Adipocyte (in vitro differentiated cells): ENCODE results near the gene MLPH.

Experiments used
- DNase-seq: peaks from one replicate; pipeline ENCODE4 v3.0.0-alpha.2; 2015; ENCODE audit warnings: low read depth
- H3K27me3 ChIP-seq: replicated peaks from 2 replicates; pipeline ENCODE4 v1.7.0; 2013; ENCODE audit warnings: mild to moderate bottlenecking, low read length, moderate library complexity; ENCODE audit not compliant: control insufficient read depth, insufficient read depth
- H3K36me3 ChIP-seq: 2 replicates; pipeline ENCODE4 v1.7.0; 2013; ENCODE audit warnings: low read length, mild to moderate bottlenecking, moderate library complexity; ENCODE audit not compliant: control insufficient read depth, insufficient read depth, severe bottlenecking
- H3K4me1 ChIP-seq: 2 replicates; pipeline ENCODE4 v1.7.0; 2013; ENCODE audit warnings: mild to moderate bottlenecking, low read length, moderate library complexity; ENCODE audit not compliant: control insufficient read depth, insufficient read depth
- H3K4me3 ChIP-seq: 2 replicates; pipeline ENCODE4 v1.7.0; 2013; ENCODE audit warnings: mild to moderate bottlenecking, low read length, moderate library complexity
- H3K9ac ChIP-seq: 2 replicates; pipeline ENCODE4 v1.7.0; 2013; ENCODE audit warnings: mild to moderate bottlenecking, low read length, moderate library complexity
- H3K9me3 ChIP-seq: 2 replicates; pipeline ENCODE4 v1.7.0; 2013; ENCODE audit warnings: mild to moderate bottlenecking, low read length, moderate library complexity; ENCODE audit not compliant: control insufficient read depth

MLPH gene

GRCh38 chr2:237505188-237505939 is 18.3 kb downstream of the MLPH start:
- DNase-seq = no peak
- Histone ChIP-seq H3K4me1 (peaks cover 20% of the 10 kb centered on the region), H3K27me3 (no peaks in the 10 kb centered on the region), H3K4me3 (no peak overlapping the region), H3K36me3 (no peaks in the 10 kb centered on the region), H3K9me3 (no peaks in the 10 kb centered on the region), H3K9ac (no peak overlapping the region)

GRCh38 chr2:237507512-237507911 is 20.5 kb downstream of the MLPH start:
- H3K4me1 ChIP-seq = peaks cover 1% of the 10 kb centered on the region
- DNase-seq = no peak
- no peak overlapping the region for H3K9ac ChIP-seq

DNA sequence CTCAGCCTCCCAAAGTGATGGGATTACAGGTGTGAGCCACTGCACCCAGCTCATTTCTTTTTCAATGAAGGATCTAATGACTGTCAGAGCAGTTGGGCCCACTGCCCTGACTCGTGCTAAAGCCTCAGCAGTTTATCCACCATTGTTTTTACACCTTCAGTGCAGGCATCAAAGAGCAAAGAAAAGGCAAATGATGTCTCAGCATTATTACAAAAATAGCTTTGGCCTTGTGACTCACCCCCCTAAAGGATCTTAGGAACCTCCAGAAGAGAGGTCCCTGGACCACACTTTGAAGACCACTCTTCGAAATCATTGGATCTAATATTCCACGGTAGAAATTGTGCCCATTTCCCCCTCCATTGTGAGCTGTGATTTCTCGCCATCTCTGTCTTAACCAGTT is 21.3 kb downstream of the MLPH start:
- Histone ChIP-seq H3K36me3 (no peaks in the 10 kb centered on the region), H3K9me3 (no peaks in the 10 kb centered on the region), H3K4me3 (no peak overlapping the region), H3K4me1 (no peaks in the 10 kb centered on the region), H3K9ac (no peak overlapping the region), H3K27me3 (no peaks in the 10 kb centered on the region)
- no peak for DNase-seq

More at GRCh38 chr2:237507512-237507911, 20.5 kb downstream of the MLPH start:
- Histone ChIP-seq H3K27me3 (no peaks in the 10 kb centered on the region), H3K9me3 (no peaks in the 10 kb centered on the region), H3K36me3 (no peaks in the 10 kb centered on the region), H3K4me3 (no peak overlapping the region)

DNA sequence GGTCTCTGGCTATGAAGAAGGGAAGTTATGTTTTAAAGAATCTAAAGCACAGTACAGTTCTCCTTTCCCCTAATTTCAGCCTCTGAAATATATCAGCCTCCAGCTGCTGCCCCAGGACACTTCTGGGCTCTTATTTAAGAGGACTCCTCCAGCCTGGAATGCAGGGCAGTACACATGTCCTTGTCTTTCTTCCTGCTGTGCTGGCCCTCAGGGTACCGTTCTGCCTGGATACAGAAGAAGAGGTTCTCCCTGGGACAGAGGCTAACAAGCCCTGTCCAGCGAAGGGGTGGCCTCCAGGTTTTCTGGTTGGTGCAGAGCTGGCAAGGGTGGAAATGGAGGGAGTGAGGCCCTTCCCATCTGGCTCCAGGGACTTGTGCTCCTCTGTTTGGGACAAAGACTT is 22.1 kb downstream of the MLPH start:
- H3K27me3 ChIP-seq = no peaks in the 10 kb centered on the region
- no peak for DNase-seq
- H3K9ac ChIP-seq = no peak overlapping the region
- H3K36me3 ChIP-seq = no peaks in the 10 kb centered on the region
- H3K4me1 ChIP-seq = no peaks in the 10 kb centered on the region
- no peak overlapping the region for H3K4me3 ChIP-seq
- no peaks in the 10 kb centered on the region for H3K9me3 ChIP-seq

- no peaks in the 10 kb centered on the region for H3K36me3 ChIP-seq
- no peaks in the 10 kb centered on the region for H3K4me1 ChIP-seq
- H3K4me3 ChIP-seq = no peak overlapping the region
- DNase-seq = no peak
- no peaks in the 10 kb centered on the region for H3K27me3 ChIP-seq
- H3K9ac ChIP-seq = no peak overlapping the region
- H3K9me3 ChIP-seq = no peaks in the 10 kb centered on the region
These were observed 22.9 kb downstream of the MLPH start for GRCh38 chr2:237509905-237510304.

- Histone ChIP-seq H3K9ac (no peak overlapping the region), H3K27me3 (no peaks in the 10 kb centered on the region), H3K4me1 (no peaks in the 10 kb centered on the region), H3K9me3 (no peaks in the 10 kb centered on the region), H3K4me3 (no peak overlapping the region), H3K36me3 (no peaks in the 10 kb centered on the region)
- no peak for DNase-seq
These were observed 23.6 kb downstream of the MLPH start for GRCh38 chr2:237510502-237511217.

DNA sequence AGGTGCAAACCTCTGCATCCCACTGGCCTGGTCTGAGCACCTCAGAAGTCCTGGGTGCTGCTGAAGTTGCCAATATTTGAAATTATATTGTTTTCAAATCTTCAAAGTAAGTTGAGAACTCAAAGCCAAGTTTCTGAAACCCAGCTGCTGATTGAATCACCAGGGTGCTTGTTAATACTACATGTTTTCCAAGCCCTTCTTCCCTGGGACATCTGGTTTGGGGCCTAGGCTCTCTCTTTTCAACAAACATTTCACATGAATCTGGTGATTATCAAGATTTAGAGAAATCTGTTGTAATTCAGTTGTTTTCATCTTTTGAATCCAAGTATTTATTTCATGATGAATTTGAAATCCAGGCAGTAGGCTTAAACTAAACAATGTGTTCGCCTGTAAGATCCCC is 24.4 kb downstream of the MLPH start:
- DNase-seq = peak; percentile 73
- Histone ChIP-seq H3K9me3 (no peaks in the 10 kb centered on the region), H3K27me3 (no peaks in the 10 kb centered on the region), H3K36me3 (no peaks in the 10 kb centered on the region), H3K4me1 (no peaks in the 10 kb centered on the region), H3K4me3 (no peak overlapping the region), H3K9ac (peak overlapping the region; percentile 15)

DNA sequence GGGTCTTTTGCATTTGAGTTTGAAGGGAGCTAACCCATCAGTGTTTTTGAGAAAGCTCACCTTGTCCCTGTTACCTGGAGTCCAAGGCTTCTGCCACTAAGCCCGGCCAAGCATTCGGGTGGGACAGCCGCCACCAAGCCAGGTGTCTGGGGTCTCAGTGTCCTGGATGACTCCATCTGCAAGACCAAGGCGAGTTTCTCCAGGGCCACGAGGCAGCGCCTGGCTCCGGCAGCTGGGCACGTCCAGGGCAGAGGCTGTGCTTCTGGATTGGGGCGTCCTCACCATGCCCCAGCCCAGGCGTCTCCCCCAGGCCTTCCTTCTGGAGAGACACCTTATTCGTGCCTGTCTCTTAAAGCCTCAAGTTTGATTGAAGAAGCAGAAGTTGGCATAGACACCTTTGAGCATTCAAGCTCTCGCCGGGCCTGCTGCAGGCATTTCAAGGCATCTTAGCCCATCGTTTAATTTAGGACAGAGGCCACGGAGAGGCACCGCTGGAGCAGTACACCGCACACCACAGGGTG is 24.9 kb downstream of the MLPH start:
- no peaks in the 10 kb centered on the region for H3K4me1 ChIP-seq
- H3K9me3 ChIP-seq = no peaks in the 10 kb centered on the region
- no peaks in the 10 kb centered on the region for H3K36me3 ChIP-seq
- DNase-seq = no peak
- H3K4me3 ChIP-seq = no peak overlapping the region
- H3K27me3 ChIP-seq = no peaks in the 10 kb centered on the region
- peak overlapping the region; percentile 15 for H3K9ac ChIP-seq

DNA sequence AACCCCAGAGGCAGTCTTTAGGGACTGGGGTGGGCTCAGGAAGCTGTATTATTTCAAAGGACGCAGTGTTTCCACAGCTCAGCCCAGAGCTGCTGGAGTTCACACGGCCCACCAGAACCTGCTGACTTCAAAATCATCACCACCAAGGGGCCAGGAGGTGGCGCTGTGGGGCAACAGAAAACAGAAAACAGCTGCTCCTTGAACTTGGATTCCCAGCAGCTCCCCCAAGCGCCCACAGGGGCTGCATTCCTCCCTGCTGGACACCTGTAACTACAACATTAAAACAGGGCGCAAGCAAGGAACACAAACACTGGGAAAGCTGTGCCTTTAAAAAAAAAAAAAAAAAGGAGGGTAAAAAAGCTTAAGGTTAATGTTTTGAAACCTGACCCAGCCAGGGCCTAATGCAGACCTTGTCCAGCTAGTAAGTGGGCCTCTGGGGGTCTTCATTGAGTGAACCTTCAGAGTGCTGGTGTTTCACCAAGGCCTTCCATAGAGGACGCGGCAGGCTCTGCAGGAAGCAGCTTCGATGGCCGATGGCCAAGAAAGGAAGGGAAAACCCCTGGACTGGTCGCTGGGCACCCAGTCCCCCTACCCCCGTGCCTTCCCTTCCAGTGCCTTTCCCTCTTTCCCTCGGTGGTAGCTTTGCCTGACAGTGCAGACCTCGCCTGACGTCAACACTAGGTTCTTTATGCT is 25.9 kb downstream of the MLPH start:
- H3K36me3 ChIP-seq = no peaks in the 10 kb centered on the region
- peak overlapping the region; percentile 20 for H3K9ac ChIP-seq

DNA sequence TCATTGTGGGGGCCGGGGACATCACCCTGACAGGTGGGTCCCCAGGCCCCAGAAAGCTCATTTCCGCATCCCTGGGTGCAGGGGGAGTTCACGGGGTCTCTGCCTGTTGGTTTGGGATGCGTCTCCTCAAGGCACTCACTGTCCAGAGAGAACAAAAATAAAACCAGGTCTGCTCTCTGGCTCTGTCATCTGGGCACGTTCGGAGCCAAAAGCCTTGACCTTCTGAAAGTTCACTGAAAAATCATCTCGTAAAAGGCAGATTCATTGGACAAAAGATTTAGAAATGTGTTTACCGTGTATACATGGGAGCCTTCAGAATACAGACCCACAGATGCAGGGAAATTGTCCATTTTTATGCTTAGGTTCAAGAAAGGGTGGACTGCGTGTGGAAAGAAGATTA is 26.6 kb downstream of the MLPH start:
- Histone ChIP-seq H3K4me3 (no peak overlapping the region), H3K4me1 (no peaks in the 10 kb centered on the region), H3K27me3 (no peaks in the 10 kb centered on the region), H3K36me3 (no peaks in the 10 kb centered on the region), H3K9me3 (no peaks in the 10 kb centered on the region), H3K9ac (no peak overlapping the region)
- no peak for DNase-seq

More for the DNA sequence above, 25.9 kb downstream of the MLPH start:
- peak; percentile 92 for DNase-seq
- Histone ChIP-seq H3K4me3 (no peak overlapping the region), H3K27me3 (no peaks in the 10 kb centered on the region), H3K4me1 (no peaks in the 10 kb centered on the region), H3K9me3 (no peaks in the 10 kb centered on the region)

DNA sequence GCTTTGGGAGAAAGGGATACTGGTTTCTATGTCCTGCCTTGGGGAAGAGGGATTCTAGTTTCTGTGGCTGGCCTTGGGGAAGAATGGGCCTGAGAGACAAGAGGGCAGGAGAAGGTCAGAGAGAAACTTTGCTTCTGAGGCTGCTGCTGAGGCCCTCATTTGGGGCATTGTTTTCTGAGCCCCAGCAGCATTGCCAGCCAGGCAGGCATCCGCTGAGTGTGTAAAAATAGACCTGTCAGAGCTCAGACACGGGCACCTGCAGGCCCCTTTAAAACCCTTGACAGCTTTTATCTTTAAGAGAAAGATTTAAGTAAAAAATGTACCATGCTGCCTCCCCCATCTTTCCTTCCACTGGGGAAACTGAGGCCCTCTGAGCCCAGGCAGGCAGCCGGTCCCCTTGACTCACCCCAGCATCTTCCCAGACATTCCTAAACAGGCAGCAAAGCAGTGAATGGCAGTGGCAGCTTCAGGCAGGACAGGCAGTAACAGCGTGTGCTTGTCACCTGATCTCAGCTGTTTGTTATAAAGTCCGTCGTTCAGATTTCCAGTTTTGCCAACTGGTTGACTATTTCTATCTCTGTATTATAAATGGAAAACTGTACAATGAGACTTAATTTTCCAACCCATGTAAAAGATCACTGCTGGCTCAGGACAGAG is 27.6 kb downstream of the MLPH start:
- Histone ChIP-seq H3K9me3 (no peaks in the 10 kb centered on the region), H3K4me3 (no peak overlapping the region), H3K27me3 (no peaks in the 10 kb centered on the region), H3K36me3 (no peaks in the 10 kb centered on the region), H3K9ac (no peak overlapping the region), H3K4me1 (no peaks in the 10 kb centered on the region)
- DNase-seq = no peak
